Type B pancreatic cell (in vitro differentiated cells): ENCODE measurements around the gene ANKRD11. TPM values are rescaled to one million over a fixed set of nuclear protein-coding genes. Genes with fewer than 3 reads are reported as not detected.
"Not testable (repeated sequence)": the region's sequence is repeated elsewhere in the genome, so short reads cannot be mapped to it uniquely, and the experiment has no call there.

ENCODE experiments used
- DNase-seq: peaks from one replicate; pipeline ENCODE4 v3.0.0; 2021; ENCODE audit warnings: mixed read lengths; ENCODE audit not compliant: unreplicated experiment; ENCODE audit errors: extremely low spot score
- H3K27ac Mint-ChIP-seq: 2 replicates; pipeline ENCODE4 v1.8.0; 2021; ENCODE audit warnings: mild to moderate bottlenecking, mixed read lengths
- H3K27me3 Mint-ChIP-seq: 2 replicates; pipeline ENCODE4 v1.8.0; 2021; ENCODE audit warnings: mixed read lengths
- H3K36me3 Mint-ChIP-seq: 2 replicates; pipeline ENCODE4 v1.8.0; 2021; ENCODE audit warnings: mixed read lengths
- H3K4me1 Mint-ChIP-seq: one replicate; pipeline ENCODE4 v1.8.0; 2021; ENCODE audit warnings: mixed read lengths; ENCODE audit not compliant: unreplicated experiment
- H3K4me3 Mint-ChIP-seq: 2 replicates; pipeline ENCODE4 v1.8.0; 2021; ENCODE audit warnings: mild to moderate bottlenecking, mixed read lengths
- H3K9me3 Mint-ChIP-seq: 2 replicates; pipeline ENCODE4 v1.8.0; 2021; ENCODE audit warnings: mixed read lengths
- CTCF ChIP-seq: fragments of 200-600 bp; sonication (generic); conservative IDR thresholded peaks from 2 replicates; pipeline ENCODE4 v1.5.0; 2021; ENCODE audit warnings: antibody characterized with exemption, mild to moderate bottlenecking
- total RNA-seq: library from RNA; stranded (reverse); gene quantifications from 2 replicates; pipeline ENCODE4 v1.2.1, GENCODE V29; 2021; ENCODE audit warnings: low replicate concordance

Gene ANKRD11
- total RNA-seq, 1 donor from 2014 or later, result 153 TPM

- no peaks in the 10 kb centered on the region for H3K27me3 Mint-ChIP-seq
- TF ChIP-seq CTCF, result no peak
- no peak overlapping the region for H3K27ac Mint-ChIP-seq
- peaks cover 20% of the 10 kb centered on the region for H3K36me3 Mint-ChIP-seq
- DNase-seq, result no peak
- no peaks in the 10 kb centered on the region for H3K4me1 Mint-ChIP-seq
- H3K4me3 Mint-ChIP-seq, result no peak overlapping the region
- no peaks in the 10 kb centered on the region for H3K9me3 Mint-ChIP-seq
These were observed 221.8 kb downstream of the ANKRD11 start for GRCh38 chr16:89268585-89268984.

- H3K4me3 Mint-ChIP-seq, H3K27me3 Mint-ChIP-seq, H3K9me3 Mint-ChIP-seq: not testable (repeated sequence)
These were observed 222.6 kb downstream of the ANKRD11 start for GRCh38 chr16:89267746-89268145.

GRCh38 chr16:89266521-89267134 lies 223.7 kb downstream of the ANKRD11 start:
- H3K4me3 Mint-ChIP-seq, result no peak overlapping the region
- H3K27ac Mint-ChIP-seq, result no peak overlapping the region
- H3K4me1 Mint-ChIP-seq, result peaks cover under 1% of the 10 kb centered on the region
- no peak for DNase-seq
- H3K27me3 Mint-ChIP-seq, result peaks cover under 1% of the 10 kb centered on the region
- TF ChIP-seq CTCF, result no peak
- H3K9me3 Mint-ChIP-seq, result no peaks in the 10 kb centered on the region
- H3K36me3 Mint-ChIP-seq, result peaks cover 9% of the 10 kb centered on the region

More at GRCh38 chr16:89267746-89268145, 222.6 kb downstream of the ANKRD11 start:
- peaks cover 17% of the 10 kb centered on the region for H3K36me3 Mint-ChIP-seq
- not testable (repeated sequence) for H3K4me1 Mint-ChIP-seq, DNase-seq, H3K27ac Mint-ChIP-seq

- Mint-ChIP-seq H3K9me3 (no peaks in the 10 kb centered on the region), H3K4me3 (no peak overlapping the region), H3K4me1 (peaks cover 4% of the 10 kb centered on the region), H3K36me3 (peaks cover 6% of the 10 kb centered on the region), H3K27me3 (peaks cover 2% of the 10 kb centered on the region), H3K27ac (no peak overlapping the region)
- no peak for TF ChIP-seq CTCF
- no peak for DNase-seq
These were observed 224.7 kb downstream of the ANKRD11 start for GRCh38 chr16:89265647-89266046.

- no peak for TF ChIP-seq CTCF
- Mint-ChIP-seq H3K4me3 (no peak overlapping the region), H3K9me3 (no peaks in the 10 kb centered on the region), H3K36me3 (peaks cover 6% of the 10 kb centered on the region), H3K4me1 (peaks cover 4% of the 10 kb centered on the region), H3K27me3 (peaks cover 2% of the 10 kb centered on the region), H3K27ac (no peak overlapping the region)
- DNase-seq, result no peak
These were observed 225.4 kb downstream of the ANKRD11 start for GRCh38 chr16:89264800-89265550.
